H4 (cell line): Measurements from ENCODE around the gene AMY1A. TPM values are rescaled to one million over a fixed set of nuclear protein-coding genes. Genes with fewer than 3 reads are reported as not detected.
"Not testable (repeated sequence)": the region's sequence is repeated elsewhere in the genome, so short reads cannot be mapped to it uniquely, and the experiment has no call there.

Experiments used
- DNase-seq: peaks from one replicate; pipeline ENCODE4 v3.0.0-alpha.2; 2015; ENCODE audit warnings: low spot score
- total RNA-seq: library from RNA; depleted of rRNA; stranded (reverse); fragments of >200 nt; shearing (Covaris generic); gene quantifications from 2 replicates; pipeline ENCODE4 v1.2.3, GENCODE V29; 2014; rRNA removed

Gene AMY1A
- not detected in 2 replicates for total RNA-seq

GRCh38 chr1:103655460-103655859 is at the start of gene AMY1A:
AMY1A (plus strand) TSS chr1:103655760; CDS start chr1:103656331, 571 bp downstream.
- not testable (repeated sequence) for DNase-seq

- no peak for DNase-seq
Observed at GRCh38 chr1:103616362-103616761, 39.2 kb upstream of the AMY1A start.

DNA sequence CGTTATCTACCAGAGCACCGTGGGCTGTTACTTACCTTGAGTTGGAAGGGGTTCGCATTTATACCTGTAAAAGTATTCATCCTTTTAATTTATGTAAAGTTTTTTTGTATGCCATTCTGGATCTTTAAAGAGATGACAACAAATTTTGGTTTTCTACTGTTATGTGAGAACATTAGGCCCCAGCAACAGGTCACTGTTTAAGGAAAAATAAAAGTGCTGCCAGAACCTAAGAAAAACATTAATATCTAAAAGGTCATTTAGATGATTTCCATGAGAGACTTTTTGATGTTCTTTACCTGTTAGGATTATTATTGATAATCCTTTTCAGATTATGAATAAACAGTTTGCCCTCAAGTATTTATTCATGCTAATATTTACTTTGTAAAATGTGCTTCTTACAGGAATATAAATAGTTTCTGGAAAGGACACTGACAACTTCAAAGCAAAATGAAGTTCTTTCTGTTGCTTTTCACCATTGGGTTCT is 38.5 kb upstream of the AMY1A start, which contains the start of gene AMY2A:
Gene AMY2A (plus strand): TSS at position 434 of the 484 bp plus-strand sequence. CDS start 14 bp downstream, at position 448.
- not testable (repeated sequence) for DNase-seq

DNA sequence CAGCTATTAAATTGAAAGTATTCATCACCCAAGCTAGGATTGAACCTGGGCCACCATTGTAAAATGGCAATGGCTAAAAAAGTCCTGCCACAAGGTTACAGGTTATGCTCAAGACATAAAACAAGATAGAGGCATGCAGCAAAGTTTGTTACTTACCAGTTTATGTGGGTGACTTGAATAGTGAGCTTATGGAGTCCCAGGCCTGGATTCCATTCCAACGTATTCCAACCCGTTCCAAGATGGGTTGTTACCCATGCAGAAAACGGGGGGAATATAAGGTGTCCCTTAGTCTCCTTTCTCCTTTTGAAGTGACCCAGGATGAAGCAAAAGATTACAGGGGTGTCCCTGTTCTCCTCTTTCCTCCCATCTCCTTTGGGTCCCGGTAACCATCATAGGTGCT is 28.1 kb upstream of the AMY1A start:
- DNase-seq, result not testable (repeated sequence)

GRCh38 chr1:103641194-103641593 is 14.4 kb upstream of the AMY1A start:
- not testable (repeated sequence) for DNase-seq

DNA sequence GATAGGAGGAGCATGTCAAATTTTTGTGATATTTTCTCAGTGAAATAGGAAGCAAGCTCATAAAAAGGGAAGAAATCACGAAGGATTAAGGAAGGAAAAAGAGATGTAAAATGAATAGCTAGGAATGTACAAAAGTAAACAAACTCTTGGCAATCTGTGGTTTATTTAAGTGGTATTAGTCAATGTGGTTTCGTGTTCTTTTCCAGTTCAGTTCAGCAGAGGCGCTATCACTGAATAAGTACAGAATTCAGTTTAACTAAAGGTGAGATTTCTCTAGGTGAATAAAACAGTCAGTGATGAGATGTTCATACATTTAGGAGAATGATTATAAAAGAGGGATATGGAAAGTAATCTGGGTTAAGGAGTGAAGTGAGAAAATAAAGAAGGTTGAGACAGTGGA is 11.7 kb upstream of the AMY1A start:
- DNase-seq, result not testable (repeated sequence)

- not testable (repeated sequence) for DNase-seq
Observed at GRCh38 chr1:103650305-103650704, 5.3 kb upstream of the AMY1A start.

- not testable (repeated sequence) for DNase-seq
Observed at GRCh38 chr1:103650889-103651288, 4.7 kb upstream of the AMY1A start.

GRCh38 chr1:103654133-103654532 is 1.4 kb upstream of the AMY1A start:
- DNase-seq, result not testable (repeated sequence)

GRCh38 chr1:103676335-103676734 is 20.8 kb downstream of the AMY1A start:
- not testable (repeated sequence) for DNase-seq

DNA sequence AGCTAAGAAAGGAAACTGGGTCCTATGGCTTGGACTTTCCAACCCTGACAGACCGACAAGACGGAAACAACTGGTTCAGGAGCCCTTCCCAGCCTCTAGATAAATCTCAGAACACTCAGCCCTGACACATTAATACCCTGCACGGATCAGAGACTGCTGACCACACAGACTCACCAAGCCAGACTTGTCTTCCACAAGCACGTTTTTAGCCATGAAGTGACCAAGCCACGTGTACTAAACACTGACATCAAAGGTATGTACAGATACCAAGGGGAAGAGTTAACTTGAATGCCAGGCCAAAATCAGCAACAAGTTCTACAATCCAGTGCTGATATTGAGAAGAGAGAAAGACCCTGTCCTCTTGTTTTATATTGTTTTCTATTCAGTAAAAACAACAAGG is 40.5 kb downstream of the AMY1A start, which contains the start of gene AMY1B:
Gene AMY1B (minus strand): TSS at position 101 of the 400 bp plus-strand sequence. CDS start 571 bp downstream, outside the sequence.
- DNase-seq, result not testable (repeated sequence)

GRCh38 chr1:103697430-103697829 is 41.9 kb downstream of the AMY1A start:
- DNase-seq, result not testable (repeated sequence)

- not testable (repeated sequence) for DNase-seq
Observed at GRCh38 chr1:103700669-103701068, 45.1 kb downstream of the AMY1A start.

- not testable (repeated sequence) for DNase-seq
Observed at GRCh38 chr1:103701256-103701655, 45.7 kb downstream of the AMY1A start.

DNA sequence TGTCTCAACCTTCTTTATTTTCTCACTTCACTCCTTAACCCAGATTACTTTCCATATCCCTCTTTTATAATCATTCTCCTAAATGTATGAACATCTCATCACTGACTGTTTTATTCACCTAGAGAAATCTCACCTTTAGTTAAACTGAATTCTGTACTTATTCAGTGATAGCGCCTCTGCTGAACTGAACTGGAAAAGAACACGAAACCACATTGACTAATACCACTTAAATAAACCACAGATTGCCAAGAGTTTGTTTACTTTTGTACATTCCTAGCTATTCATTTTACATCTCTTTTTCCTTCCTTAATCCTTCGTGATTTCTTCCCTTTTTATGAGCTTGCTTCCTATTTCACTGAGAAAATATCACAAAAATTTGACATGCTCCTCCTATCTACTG is 52.1 kb downstream of the AMY1A start:
- DNase-seq, result not testable (repeated sequence)

- not testable (repeated sequence) for DNase-seq
Observed at GRCh38 chr1:103710381-103710780, 54.8 kb downstream of the AMY1A start.

Other genes with a start within 250 kb of the AMY1A start
- 2.3 and 9.1 TPM in 2 replicates for gene RNPC3, start 130.1 kb upstream of the AMY1A start, total RNA-seq
- gene AMY2B, start 84.2 kb upstream of the AMY1A start, total RNA-seq, result 0.41 and 0.76 TPM in 2 replicates
- not detected in 2 replicates for gene AMY2A, start 38.3 kb upstream of the AMY1A start, total RNA-seq
- gene AMY1B, start 40.5 kb downstream of the AMY1A start, total RNA-seq, result not detected in 2 replicates
- not detected in 2 replicates for gene AMY1C, start 94.1 kb downstream of the AMY1A start, total RNA-seq